Type B pancreatic cell (in vitro differentiated cells): ENCODE data around the gene GDF11. TPM values are rescaled to one million over a fixed set of nuclear protein-coding genes. Genes with fewer than 3 reads are reported as not detected.

Experiments
- DNase-seq: peaks from one replicate; pipeline ENCODE4 v3.0.0; 2021; ENCODE audit warnings: mixed read lengths; ENCODE audit not compliant: unreplicated experiment; ENCODE audit errors: extremely low spot score
- H3K27ac Mint-ChIP-seq: 2 replicates; pipeline ENCODE4 v1.8.0; 2021; ENCODE audit warnings: mild to moderate bottlenecking, mixed read lengths
- H3K27me3 Mint-ChIP-seq: 2 replicates; pipeline ENCODE4 v1.8.0; 2021; ENCODE audit warnings: mixed read lengths
- H3K36me3 Mint-ChIP-seq: 2 replicates; pipeline ENCODE4 v1.8.0; 2021; ENCODE audit warnings: mixed read lengths
- H3K4me1 Mint-ChIP-seq: one replicate; pipeline ENCODE4 v1.8.0; 2021; ENCODE audit warnings: mixed read lengths; ENCODE audit not compliant: unreplicated experiment
- H3K4me3 Mint-ChIP-seq: 2 replicates; pipeline ENCODE4 v1.8.0; 2021; ENCODE audit warnings: mild to moderate bottlenecking, mixed read lengths
- H3K9me3 Mint-ChIP-seq: 2 replicates; pipeline ENCODE4 v1.8.0; 2021; ENCODE audit warnings: mixed read lengths
- CTCF ChIP-seq: fragments of 200-600 bp; sonication (generic); conservative IDR thresholded peaks from 2 replicates; pipeline ENCODE4 v1.5.0; 2021; ENCODE audit warnings: antibody characterized with exemption, mild to moderate bottlenecking
- long read RNA-seq: library from polyadenylated mRNA; unstranded; transcript quantifications from one replicate; pipeline ENCODE4 v2.0.0, GENCODE V29; 2020
- total RNA-seq: library from RNA; stranded (reverse); gene quantifications from 2 replicates; pipeline ENCODE4 v1.2.1, GENCODE V29; 2021; ENCODE audit warnings: low replicate concordance

The GDF11 gene
- 11.8 and 40.1 TPM in 2 replicates for total RNA-seq
- long read RNA-seq, partial matches to known transcripts: 0 of 1 reads
- long read RNA-seq, other reads (novel, unspliced or antisense): 1 of 1 reads

GRCh38 chr12:55742719-55743405 lies at the start of gene GDF11:
TSS of gene GDF11 (plus strand) at chr12:55743122. CDS start at chr12:55743317, 195 bp downstream.
- H3K4me1 Mint-ChIP-seq: peaks cover 38% of the 10 kb centered on the region
- peak within 1 kb of the TSS; percentile 86 for H3K27ac Mint-ChIP-seq
- H3K9me3 Mint-ChIP-seq: no peaks in the 10 kb centered on the region
- no peak for TF ChIP-seq CTCF
- no peaks in the 10 kb centered on the region for H3K27me3 Mint-ChIP-seq
- DNase-seq: peak; percentile 83
- H3K36me3 Mint-ChIP-seq: peaks cover 6% of the 10 kb centered on the region
- peak within 1 kb of the TSS; percentile 89 for H3K4me3 Mint-ChIP-seq

- H3K27me3 Mint-ChIP-seq: no peaks in the 10 kb centered on the region
- no peak overlapping the region for H3K27ac Mint-ChIP-seq
- no peak for TF ChIP-seq CTCF
- no peaks in the 10 kb centered on the region for H3K4me1 Mint-ChIP-seq
- H3K4me3 Mint-ChIP-seq: no peak overlapping the region
- H3K36me3 Mint-ChIP-seq: peaks cover 3% of the 10 kb centered on the region
- DNase-seq: no peak
- no peaks in the 10 kb centered on the region for H3K9me3 Mint-ChIP-seq
Observed at GRCh38 chr12:55693323-55694187, 49.4 kb upstream of the GDF11 start.

GRCh38 chr12:55694188-55694515 lies 48.8 kb upstream of the GDF11 start:
- H3K27ac Mint-ChIP-seq: no peak overlapping the region
- peaks cover 3% of the 10 kb centered on the region for H3K36me3 Mint-ChIP-seq
- no peak for DNase-seq

DNA sequence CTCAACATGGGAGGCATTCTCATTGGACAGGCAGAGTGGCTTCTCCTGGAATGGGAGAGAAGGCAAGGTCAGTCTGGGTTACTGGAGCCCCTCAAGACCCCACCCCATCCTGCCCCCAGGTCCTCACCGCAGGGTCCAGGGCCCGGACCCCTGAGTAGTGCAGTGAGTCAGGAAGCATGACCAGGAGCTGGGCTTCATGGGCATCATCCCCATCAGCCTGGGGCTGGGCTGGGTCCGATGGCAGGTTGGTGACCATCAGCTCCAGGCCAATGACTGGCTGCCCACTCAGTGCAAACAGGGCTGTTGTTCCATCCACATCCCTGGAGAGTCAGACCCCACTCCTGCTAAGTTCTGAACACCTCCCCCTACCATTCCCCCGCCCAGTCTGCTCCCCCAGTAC lies 48.3 kb upstream of the GDF11 start:
- Mint-ChIP-seq H3K27ac (no peak overlapping the region), H3K4me1 (no peaks in the 10 kb centered on the region), H3K27me3 (no peaks in the 10 kb centered on the region), H3K4me3 (no peak overlapping the region), H3K36me3 (peaks cover 3% of the 10 kb centered on the region), H3K9me3 (no peaks in the 10 kb centered on the region)
- TF ChIP-seq CTCF: no peak
- no peak for DNase-seq

More at GRCh38 chr12:55694188-55694515, 48.8 kb upstream of the GDF11 start:
- Mint-ChIP-seq H3K4me1 (no peaks in the 10 kb centered on the region), H3K27me3 (no peaks in the 10 kb centered on the region), H3K9me3 (no peaks in the 10 kb centered on the region), H3K4me3 (no peak overlapping the region)
- TF ChIP-seq CTCF: no peak

DNA sequence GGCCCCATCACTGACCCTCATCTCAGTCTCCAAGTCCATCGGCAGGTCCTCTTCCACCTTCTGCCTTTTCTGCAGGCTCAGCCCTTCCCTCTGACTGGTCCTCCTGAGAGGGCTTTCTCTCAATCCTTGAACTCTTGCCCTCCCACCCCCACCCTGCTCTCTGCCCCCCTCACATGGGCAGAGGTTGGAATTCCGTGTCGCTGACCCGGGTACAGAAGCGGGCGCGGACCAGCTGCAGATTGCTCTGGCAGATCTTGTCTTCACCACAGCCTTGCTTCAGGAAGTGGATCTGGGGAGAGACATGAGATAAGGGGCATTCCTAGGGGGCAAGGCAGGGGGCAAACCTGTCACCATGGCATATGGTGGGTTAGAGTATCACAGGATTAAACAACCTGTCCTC lies 47.6 kb upstream of the GDF11 start:
- H3K27ac Mint-ChIP-seq: no peak overlapping the region
- H3K27me3 Mint-ChIP-seq: no peaks in the 10 kb centered on the region
- no peak for TF ChIP-seq CTCF
- H3K4me1 Mint-ChIP-seq: no peaks in the 10 kb centered on the region
- H3K4me3 Mint-ChIP-seq: no peak overlapping the region
- no peaks in the 10 kb centered on the region for H3K9me3 Mint-ChIP-seq
- DNase-seq: no peak
- H3K36me3 Mint-ChIP-seq: peaks cover 3% of the 10 kb centered on the region
